MCF 10A (cell line): Measurements from ENCODE around the gene DBP. TPM values are rescaled to one million over a fixed set of nuclear protein-coding genes. Genes with fewer than 3 reads are reported as not detected.

Experiments
- BruUV-seq: library from RNA; stranded (reverse); fragments of 400-500 nt; replicated peaks from 2 replicates; lab custom pipeline; 2021; lab: Mats Ljungman, UMichigan
- CTCF ChIA-PET: fragments of 300-600 bp; sonication (Branson Sonifier 250); formaldehyde crosslinking; extraction: SDS; loops from one replicate; lab custom pipeline; 2021; ENCODE audit warnings: antibody characterized with exemption, inconsistent platforms; lab: Yijun Ruan, JAX
- POLR2A ChIA-PET: fragments of 300-600, 350-650 bp; sonication (Branson Sonifier 250); formaldehyde crosslinking; extraction: SDS; loops from one replicate; lab custom pipeline; 2020; ENCODE audit warnings: antibody characterized with exemption, inconsistent platforms; lab: Yijun Ruan, JAX
- DNase-seq: peaks from one replicate; pipeline ENCODE4 v3.0.0-alpha.2; 2018; ENCODE audit not compliant: unreplicated experiment
- H3K27ac Mint-ChIP-seq: one replicate; pipeline ENCODE4 v1.8.0; 2022; ENCODE audit warnings: mild to moderate bottlenecking, low read depth, mixed read lengths; ENCODE audit not compliant: unreplicated experiment
- H3K27me3 Mint-ChIP-seq: one replicate; pipeline ENCODE4 v1.8.0; 2022; ENCODE audit warnings: mixed read lengths; ENCODE audit not compliant: insufficient read depth, unreplicated experiment
- H3K36me3 Mint-ChIP-seq: one replicate; pipeline ENCODE4 v1.8.0; 2022; ENCODE audit warnings: mild to moderate bottlenecking, moderate library complexity, mixed read lengths; ENCODE audit not compliant: insufficient read depth, unreplicated experiment
- H3K4me1 Mint-ChIP-seq: one replicate; pipeline ENCODE4 v1.8.0; 2022; ENCODE audit warnings: mixed read lengths; ENCODE audit not compliant: insufficient read depth, unreplicated experiment
- H3K4me3 Mint-ChIP-seq: one replicate; pipeline ENCODE4 v1.8.0; 2022; ENCODE audit warnings: mild to moderate bottlenecking, moderate library complexity, mixed read lengths; ENCODE audit not compliant: unreplicated experiment
- H3K9me3 Mint-ChIP-seq: one replicate; pipeline ENCODE4 v1.8.0; 2022; ENCODE audit warnings: mixed read lengths; ENCODE audit not compliant: unreplicated experiment
- intact Hi-C: fragments of 100-400 bp; cut with micrococcal nuclease; formaldehyde crosslinking; loops from 2 replicates; pipeline ENCODE4 v1.14.1; 2022
- total RNA-seq: library from RNA; stranded (reverse); gene quantifications from 2 replicates; pipeline ENCODE4 v1.2.3, GENCODE V29; 2022
- TF ChIP-seq, protein P1 (sequence below): fragments of 200-600 bp; IDR thresholded peaks from one replicate; pipeline ENCODE4 v1.8.0; 2022; ENCODE audit warnings: antibody characterized with exemption, mild to moderate bottlenecking; ENCODE audit not compliant: unreplicated experiment

DBP gene
- total RNA-seq, 1 experiment from 2014 or later, result 0.56 TPM

DNA sequence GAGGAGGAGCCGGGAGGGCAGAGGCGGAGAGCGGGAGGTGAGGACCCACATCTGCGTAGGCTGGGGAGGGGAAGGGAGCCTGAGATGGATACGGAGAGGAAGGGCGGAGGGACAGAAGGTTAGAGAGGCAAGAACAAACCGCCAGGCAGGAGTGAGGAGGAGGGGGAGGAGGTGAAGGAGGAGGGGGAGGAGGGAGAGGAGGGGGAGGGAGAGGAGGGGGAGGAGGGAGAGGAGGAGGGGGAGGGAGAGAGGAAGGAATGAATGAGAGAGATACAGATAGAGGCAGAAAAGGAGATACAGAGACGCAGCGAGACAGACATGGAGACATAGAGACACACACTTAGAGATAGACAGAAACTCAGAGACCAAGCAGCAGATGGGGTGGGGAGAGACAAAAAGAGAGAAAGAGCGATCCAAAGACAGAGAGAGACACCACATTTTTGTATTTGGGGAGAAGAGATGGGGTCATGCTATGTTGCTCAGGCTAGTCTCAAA, 9.6 kb upstream of the DBP start:
- CTCF ChIA-PET, result interaction anchor here (1.3 to 1.6 kb wide), 4 partner anchors 28 to 154 kb away, joined by 3 to 8 read pairs (median 7); no protein-coding TSS in a partner anchor
- peaks cover 10% of the 10 kb centered on the region for H3K27me3 Mint-ChIP-seq
- H3K9me3 Mint-ChIP-seq, result no peaks in the 10 kb centered on the region
- no peaks in the 10 kb centered on the region for H3K36me3 Mint-ChIP-seq
- intact Hi-C loops, result loop anchor here (1.0 kb wide), 4 partner anchors 29 to 196 kb away; no protein-coding TSS in a partner anchor
- no TSS peak for BruUV-seq
- H3K4me3 Mint-ChIP-seq, result peak overlapping the region; percentile 73
- peaks cover 24% of the 10 kb centered on the region for H3K4me1 Mint-ChIP-seq
- DNase-seq, result no peak
- TF ChIP-seq, protein P1, sequence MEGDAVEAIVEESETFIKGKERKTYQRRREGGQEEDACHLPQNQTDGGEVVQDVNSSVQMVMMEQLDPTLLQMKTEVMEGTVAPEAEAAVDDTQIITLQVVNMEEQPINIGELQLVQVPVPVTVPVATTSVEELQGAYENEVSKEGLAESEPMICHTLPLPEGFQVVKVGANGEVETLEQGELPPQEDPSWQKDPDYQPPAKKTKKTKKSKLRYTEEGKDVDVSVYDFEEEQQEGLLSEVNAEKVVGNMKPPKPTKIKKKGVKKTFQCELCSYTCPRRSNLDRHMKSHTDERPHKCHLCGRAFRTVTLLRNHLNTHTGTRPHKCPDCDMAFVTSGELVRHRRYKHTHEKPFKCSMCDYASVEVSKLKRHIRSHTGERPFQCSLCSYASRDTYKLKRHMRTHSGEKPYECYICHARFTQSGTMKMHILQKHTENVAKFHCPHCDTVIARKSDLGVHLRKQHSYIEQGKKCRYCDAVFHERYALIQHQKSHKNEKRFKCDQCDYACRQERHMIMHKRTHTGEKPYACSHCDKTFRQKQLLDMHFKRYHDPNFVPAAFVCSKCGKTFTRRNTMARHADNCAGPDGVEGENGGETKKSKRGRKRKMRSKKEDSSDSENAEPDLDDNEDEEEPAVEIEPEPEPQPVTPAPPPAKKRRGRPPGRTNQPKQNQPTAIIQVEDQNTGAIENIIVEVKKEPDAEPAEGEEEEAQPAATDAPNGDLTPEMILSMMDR, result no peak
- H3K27ac Mint-ChIP-seq, result no peak overlapping the region
- POLR2A ChIA-PET, result interaction anchor here (0.6 to 2.4 kb wide), 10 partner anchors 10 to 308 kb away, joined by 3 to 22 read pairs (median 4); partner anchors contain the start of genes BAX, DBP, RPL18 and SPHK2

DNA sequence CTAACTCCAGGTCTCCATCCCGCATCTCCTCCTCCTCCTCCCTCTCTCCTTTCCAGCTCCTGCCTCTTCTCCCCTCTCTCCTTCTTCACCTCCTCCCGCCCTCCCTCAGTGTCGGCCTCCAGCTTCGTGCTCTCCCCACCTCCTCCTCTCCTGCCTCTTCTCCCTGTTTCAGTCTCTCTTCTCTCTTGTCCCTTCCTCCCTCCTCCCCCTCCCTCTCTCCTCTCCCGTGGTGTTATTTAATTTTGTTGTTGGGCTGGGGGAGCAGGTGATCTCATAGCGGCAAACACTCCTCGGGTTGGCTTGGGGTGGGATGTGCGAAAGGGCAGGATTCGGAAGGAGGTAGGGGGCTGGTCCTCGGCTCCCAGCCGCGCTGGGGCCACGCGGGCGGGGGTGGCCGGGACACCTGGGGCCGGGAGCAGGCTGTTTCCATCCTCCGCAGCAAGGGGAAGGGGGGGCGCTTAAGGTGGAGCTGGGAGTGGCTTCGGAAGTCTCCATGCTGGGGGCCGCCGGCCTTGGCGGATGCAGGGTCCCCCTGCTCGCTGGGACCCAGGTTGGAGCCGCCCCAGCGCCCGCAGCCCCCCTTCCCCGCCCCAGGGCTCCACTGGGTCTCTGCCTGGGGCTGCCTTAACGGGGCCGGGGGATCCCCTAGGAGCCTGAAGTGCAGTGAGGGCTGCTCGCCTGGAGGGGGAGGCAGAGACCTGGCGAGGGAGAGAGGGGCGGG, 9.0 kb upstream of the DBP start, which contains the start of gene CA11:
CA11 (minus strand) TSS at position 187 of the 721 bp plus-strand sequence. CDS start 555 bp downstream, outside the sequence.
- intact Hi-C loops, result loop anchor here (1.0 kb wide), 4 partner anchors 29 to 196 kb away; no protein-coding TSS in a partner anchor
- no peaks in the 10 kb centered on the region for H3K9me3 Mint-ChIP-seq
- H3K4me3 Mint-ChIP-seq, result peak within 1 kb of the TSS; percentile 73
- H3K27ac Mint-ChIP-seq, result peak within 1 kb of the TSS; percentile 4
- CTCF ChIA-PET, result interaction anchor here (0.6 to 2.0 kb wide), 16 partner anchors 12 to 200 kb away, joined by 3 to 12 read pairs (median 4); partner anchors contain the start of gene HSD17B14
- H3K36me3 Mint-ChIP-seq, result no peaks in the 10 kb centered on the region
- peaks cover 10% of the 10 kb centered on the region for H3K27me3 Mint-ChIP-seq
- no TSS peak for BruUV-seq
- peaks cover 24% of the 10 kb centered on the region for H3K4me1 Mint-ChIP-seq
- DNase-seq, result peak; percentile 90
- POLR2A ChIA-PET, result interaction anchor here (0.6 to 2.4 kb wide), 19 partner anchors 9 to 309 kb away, joined by 3 to 22 read pairs (median 4); partner anchors contain the start of genes BAX, DBP, RPL18 and SPHK2
- TF ChIP-seq, protein P1, result peak; percentile 89

DNA sequence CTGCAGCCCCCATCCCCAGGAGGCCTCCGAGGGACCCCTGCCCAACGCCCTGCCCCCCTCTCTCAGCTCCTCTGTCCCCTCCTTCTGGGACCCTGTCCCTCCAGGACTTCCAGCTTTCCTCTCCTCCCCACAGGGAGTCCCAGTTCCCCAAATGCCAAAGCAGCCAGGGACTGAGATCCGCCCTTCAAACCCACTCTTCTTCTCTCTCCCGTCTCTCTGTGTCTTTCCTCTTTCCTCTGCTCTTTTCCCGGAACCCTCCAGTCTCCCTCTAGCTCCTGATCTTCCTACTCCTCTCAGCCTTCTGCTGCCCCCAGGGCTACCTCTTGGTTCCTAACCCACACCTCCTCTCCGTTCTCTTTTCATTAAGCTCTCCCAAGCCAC, 8.4 kb upstream of the DBP start:
- TF ChIP-seq, protein P1, result no peak
- peaks cover 24% of the 10 kb centered on the region for H3K4me1 Mint-ChIP-seq
- intact Hi-C loops, result no loop called here
- no peak for DNase-seq
- peaks cover 10% of the 10 kb centered on the region for H3K27me3 Mint-ChIP-seq
- POLR2A ChIA-PET, result interaction anchor here (0.7 to 2.4 kb wide), 18 partner anchors 8 to 348 kb away, joined by 3 to 22 read pairs (median 4); partner anchors contain the start of genes BAX, DBP, GYS1 and RPL18
- no peaks in the 10 kb centered on the region for H3K36me3 Mint-ChIP-seq
- no peaks in the 10 kb centered on the region for H3K9me3 Mint-ChIP-seq
- H3K27ac Mint-ChIP-seq, result peak overlapping the region; percentile 4
- BruUV-seq, result no TSS peak
- H3K4me3 Mint-ChIP-seq, result peak overlapping the region; percentile 73
- CTCF ChIA-PET, result interaction anchor here (0.5 to 2.0 kb wide), 18 partner anchors 12 to 201 kb away, joined by 3 to 12 read pairs (median 4); partner anchors contain the start of gene HSD17B14
